ENCODE results near the gene SLC12A5. TPM values are rescaled to one million over a fixed set of nuclear protein-coding genes. Genes with fewer than 3 reads are reported as not detected.

Gene SLC12A5
- total RNA-seq, 1 donor from 2014 or later, result not detected

DNA sequence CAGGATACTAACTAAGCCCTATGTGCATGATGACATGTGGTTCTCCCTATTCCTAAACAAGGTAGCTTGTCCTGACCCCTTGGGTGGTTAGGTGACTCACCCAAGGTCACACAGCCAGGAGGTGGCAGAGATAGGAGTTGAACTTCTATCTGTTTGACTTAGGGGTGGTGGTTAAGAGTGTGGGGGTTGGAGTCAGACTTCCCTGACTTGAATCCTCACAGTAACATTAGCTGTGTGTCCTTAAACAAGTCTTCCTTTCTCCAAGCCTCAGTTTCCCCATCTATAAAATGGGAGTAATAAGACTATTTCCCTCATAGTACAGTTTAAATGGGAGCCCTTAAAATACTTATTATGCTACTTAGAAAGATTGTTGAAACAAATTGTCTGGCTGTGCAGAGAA lies 21.9 kb downstream of the SLC12A5 start:
- no peaks in the 10 kb centered on the region for H3K4me1 Mint-ChIP-seq (ENCODE audit: unreplicated experiment)
- TF ChIP-seq, protein P1, sequence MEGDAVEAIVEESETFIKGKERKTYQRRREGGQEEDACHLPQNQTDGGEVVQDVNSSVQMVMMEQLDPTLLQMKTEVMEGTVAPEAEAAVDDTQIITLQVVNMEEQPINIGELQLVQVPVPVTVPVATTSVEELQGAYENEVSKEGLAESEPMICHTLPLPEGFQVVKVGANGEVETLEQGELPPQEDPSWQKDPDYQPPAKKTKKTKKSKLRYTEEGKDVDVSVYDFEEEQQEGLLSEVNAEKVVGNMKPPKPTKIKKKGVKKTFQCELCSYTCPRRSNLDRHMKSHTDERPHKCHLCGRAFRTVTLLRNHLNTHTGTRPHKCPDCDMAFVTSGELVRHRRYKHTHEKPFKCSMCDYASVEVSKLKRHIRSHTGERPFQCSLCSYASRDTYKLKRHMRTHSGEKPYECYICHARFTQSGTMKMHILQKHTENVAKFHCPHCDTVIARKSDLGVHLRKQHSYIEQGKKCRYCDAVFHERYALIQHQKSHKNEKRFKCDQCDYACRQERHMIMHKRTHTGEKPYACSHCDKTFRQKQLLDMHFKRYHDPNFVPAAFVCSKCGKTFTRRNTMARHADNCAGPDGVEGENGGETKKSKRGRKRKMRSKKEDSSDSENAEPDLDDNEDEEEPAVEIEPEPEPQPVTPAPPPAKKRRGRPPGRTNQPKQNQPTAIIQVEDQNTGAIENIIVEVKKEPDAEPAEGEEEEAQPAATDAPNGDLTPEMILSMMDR (IDR thresholded peaks at IDR 0.05), result no peak
- H3K9me3 Mint-ChIP-seq (ENCODE audit: unreplicated experiment), result no peaks in the 10 kb centered on the region
- no peaks in the 10 kb centered on the region for H3K36me3 Mint-ChIP-seq (ENCODE audit: unreplicated experiment)
- no peak overlapping the region for H3K4me3 Mint-ChIP-seq (ENCODE audit: unreplicated experiment)
- H3K27me3 Mint-ChIP-seq (ENCODE audit: unreplicated experiment), result peaks cover 11% of the 10 kb centered on the region
- no peak overlapping the region for H3K27ac Mint-ChIP-seq (ENCODE audit: unreplicated experiment)
- DNase-seq (ENCODE audit: extremely low spot score, unreplicated experiment), result no peak

DNA sequence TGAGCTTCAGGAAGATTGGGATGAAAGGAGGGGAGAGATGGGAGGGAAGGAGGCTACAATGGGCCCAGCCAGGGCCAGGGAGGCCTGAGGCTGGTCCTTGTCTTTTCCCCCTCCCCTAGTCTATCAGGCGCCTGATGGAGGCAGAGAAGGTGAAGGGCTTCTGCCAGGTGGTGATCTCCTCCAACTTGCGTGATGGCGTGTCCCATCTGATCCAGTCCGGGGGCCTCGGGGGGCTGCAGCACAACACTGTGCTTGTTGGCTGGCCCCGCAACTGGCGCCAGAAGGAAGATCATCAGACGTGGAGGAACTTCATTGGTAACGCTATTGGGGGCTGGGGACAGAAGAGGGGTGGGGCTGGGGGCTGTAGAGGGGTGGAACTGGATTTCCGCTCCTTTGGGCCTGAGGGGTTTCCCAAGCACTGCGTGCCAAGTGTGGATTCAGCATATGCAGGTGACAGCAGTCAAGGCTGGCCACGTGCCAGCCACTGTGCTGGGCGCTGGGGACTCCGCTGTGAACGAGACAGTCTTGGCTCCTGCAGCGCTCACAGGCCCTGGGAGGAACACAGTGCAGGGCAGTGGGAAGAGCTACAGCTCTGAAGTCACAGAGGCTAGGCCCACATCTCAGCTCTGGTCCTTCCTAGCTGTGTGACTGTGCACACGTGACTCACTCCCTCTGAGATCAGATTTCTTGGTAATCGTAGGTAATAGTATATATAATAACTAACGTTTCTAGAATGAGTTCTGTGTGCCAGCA lies 22.7 kb downstream of the SLC12A5 start:
- no peak for DNase-seq (ENCODE audit: extremely low spot score, unreplicated experiment)
- Mint-ChIP-seq H3K27me3 (ENCODE audit: unreplicated experiment) (peaks cover 15% of the 10 kb centered on the region), H3K9me3 (ENCODE audit: unreplicated experiment) (no peaks in the 10 kb centered on the region), H3K4me3 (ENCODE audit: unreplicated experiment) (no peak overlapping the region), H3K27ac (ENCODE audit: unreplicated experiment) (no peak overlapping the region), H3K36me3 (ENCODE audit: unreplicated experiment) (no peaks in the 10 kb centered on the region), H3K4me1 (ENCODE audit: unreplicated experiment) (no peaks in the 10 kb centered on the region)
- TF ChIP-seq, protein P1 (IDR thresholded peaks at IDR 0.05), result no peak

DNA sequence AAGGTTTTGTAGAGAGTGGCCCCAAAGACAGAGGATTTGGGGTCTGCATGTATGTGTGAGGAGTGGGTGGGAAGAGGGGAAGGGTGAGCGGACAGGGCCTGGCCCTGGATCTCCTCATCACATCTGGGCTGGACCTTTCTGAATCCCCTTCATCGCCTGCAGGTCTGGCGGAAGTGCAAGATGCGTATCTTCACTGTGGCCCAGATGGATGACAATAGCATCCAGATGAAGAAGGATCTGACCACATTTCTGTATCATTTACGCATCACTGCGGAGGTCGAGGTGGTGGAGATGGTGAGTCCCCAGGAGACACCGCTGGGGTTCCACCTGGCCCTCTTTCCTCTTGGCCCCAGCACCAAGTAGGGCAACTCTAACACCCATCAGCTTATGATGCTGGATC lies 24.4 kb downstream of the SLC12A5 start:
- Mint-ChIP-seq H3K27ac (ENCODE audit: unreplicated experiment) (no peak overlapping the region), H3K4me1 (ENCODE audit: unreplicated experiment) (peaks cover 4% of the 10 kb centered on the region), H3K36me3 (ENCODE audit: unreplicated experiment) (no peaks in the 10 kb centered on the region), H3K4me3 (ENCODE audit: unreplicated experiment) (no peak overlapping the region), H3K9me3 (ENCODE audit: unreplicated experiment) (no peaks in the 10 kb centered on the region), H3K27me3 (ENCODE audit: unreplicated experiment) (peaks cover 25% of the 10 kb centered on the region)
- TF ChIP-seq, protein P1 (IDR thresholded peaks at IDR 0.05), result no peak
- DNase-seq (ENCODE audit: extremely low spot score, unreplicated experiment), result no peak

DNA sequence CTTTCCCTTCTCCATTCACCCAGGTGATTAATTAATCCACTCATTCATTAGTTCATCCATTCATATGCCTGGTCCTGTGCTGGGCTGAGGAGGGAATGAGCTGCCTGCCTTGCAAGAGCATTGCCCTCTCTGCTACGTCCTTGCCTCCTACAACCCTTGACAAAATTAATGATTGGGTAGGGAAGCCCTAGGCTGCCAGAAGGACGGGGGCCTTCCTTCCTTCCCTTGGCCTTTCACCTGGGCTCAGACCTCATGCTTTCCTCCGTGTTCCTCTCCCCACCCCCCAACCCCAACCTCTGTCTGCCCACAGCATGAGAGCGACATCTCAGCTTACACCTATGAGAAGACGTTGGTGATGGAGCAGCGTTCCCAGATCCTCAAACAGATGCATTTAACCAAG lies 25.6 kb downstream of the SLC12A5 start:
- Mint-ChIP-seq H3K27me3 (ENCODE audit: unreplicated experiment) (peaks cover 30% of the 10 kb centered on the region), H3K4me3 (ENCODE audit: unreplicated experiment) (no peak overlapping the region), H3K4me1 (ENCODE audit: unreplicated experiment) (peaks cover 8% of the 10 kb centered on the region), H3K36me3 (ENCODE audit: unreplicated experiment) (peaks cover under 1% of the 10 kb centered on the region), H3K9me3 (ENCODE audit: unreplicated experiment) (no peaks in the 10 kb centered on the region), H3K27ac (ENCODE audit: unreplicated experiment) (no peak overlapping the region)
- no peak for DNase-seq (ENCODE audit: extremely low spot score, unreplicated experiment)
- TF ChIP-seq, protein P1 (IDR thresholded peaks at IDR 0.05), result no peak

DNA sequence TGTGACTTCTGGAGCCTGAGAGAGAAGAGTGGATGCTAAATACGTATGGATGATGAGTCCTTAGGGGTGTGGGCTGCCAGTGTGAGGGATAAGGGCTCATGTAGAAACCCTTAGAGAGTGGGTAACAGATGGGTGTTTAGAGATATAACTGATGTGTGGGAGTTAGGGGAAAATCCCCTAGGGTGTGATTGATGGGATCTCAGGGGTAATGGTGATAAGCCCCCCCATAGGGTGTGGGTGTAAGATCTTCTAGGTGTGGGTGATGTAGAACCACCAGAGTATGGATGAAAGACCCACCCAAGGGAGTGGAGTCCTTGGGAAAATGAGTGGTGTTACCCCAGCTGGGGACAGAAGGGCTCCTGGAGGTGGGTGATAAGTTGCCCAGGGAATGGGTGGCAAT lies 26.3 kb downstream of the SLC12A5 start:
- no peak overlapping the region for H3K4me3 Mint-ChIP-seq (ENCODE audit: unreplicated experiment)
- TF ChIP-seq, protein P1 (IDR thresholded peaks at IDR 0.05), result no peak
- H3K4me1 Mint-ChIP-seq (ENCODE audit: unreplicated experiment), result peaks cover 8% of the 10 kb centered on the region
- peaks cover 5% of the 10 kb centered on the region for H3K36me3 Mint-ChIP-seq (ENCODE audit: unreplicated experiment)
- no peaks in the 10 kb centered on the region for H3K9me3 Mint-ChIP-seq (ENCODE audit: unreplicated experiment)
- peaks cover 30% of the 10 kb centered on the region for H3K27me3 Mint-ChIP-seq (ENCODE audit: unreplicated experiment)
- DNase-seq (ENCODE audit: extremely low spot score, unreplicated experiment), result no peak
- no peak overlapping the region for H3K27ac Mint-ChIP-seq (ENCODE audit: unreplicated experiment)

Data from osteocyte (in vitro differentiated cells).